GM18502 (cell line): Measurements from ENCODE around the gene DDX39B.
"Not testable (repeated sequence)": the region's sequence is repeated elsewhere in the genome, so short reads cannot be mapped to it uniquely, and the experiment has no call there.

ENCODE experiments used
- ATAC-seq: cut with Tn5 transposase; IDR thresholded peaks from one replicate; pipeline ENCODE4 v1.9.1; 2021; ENCODE audit warnings: mild to moderate bottlenecking; ENCODE audit not compliant: unreplicated experiment, poor library complexity

The DDX39B gene

GRCh38 chr6:31530659-31531058 lies 11.1 kb downstream of the DDX39B start:
- no peak for ATAC-seq

DNA sequence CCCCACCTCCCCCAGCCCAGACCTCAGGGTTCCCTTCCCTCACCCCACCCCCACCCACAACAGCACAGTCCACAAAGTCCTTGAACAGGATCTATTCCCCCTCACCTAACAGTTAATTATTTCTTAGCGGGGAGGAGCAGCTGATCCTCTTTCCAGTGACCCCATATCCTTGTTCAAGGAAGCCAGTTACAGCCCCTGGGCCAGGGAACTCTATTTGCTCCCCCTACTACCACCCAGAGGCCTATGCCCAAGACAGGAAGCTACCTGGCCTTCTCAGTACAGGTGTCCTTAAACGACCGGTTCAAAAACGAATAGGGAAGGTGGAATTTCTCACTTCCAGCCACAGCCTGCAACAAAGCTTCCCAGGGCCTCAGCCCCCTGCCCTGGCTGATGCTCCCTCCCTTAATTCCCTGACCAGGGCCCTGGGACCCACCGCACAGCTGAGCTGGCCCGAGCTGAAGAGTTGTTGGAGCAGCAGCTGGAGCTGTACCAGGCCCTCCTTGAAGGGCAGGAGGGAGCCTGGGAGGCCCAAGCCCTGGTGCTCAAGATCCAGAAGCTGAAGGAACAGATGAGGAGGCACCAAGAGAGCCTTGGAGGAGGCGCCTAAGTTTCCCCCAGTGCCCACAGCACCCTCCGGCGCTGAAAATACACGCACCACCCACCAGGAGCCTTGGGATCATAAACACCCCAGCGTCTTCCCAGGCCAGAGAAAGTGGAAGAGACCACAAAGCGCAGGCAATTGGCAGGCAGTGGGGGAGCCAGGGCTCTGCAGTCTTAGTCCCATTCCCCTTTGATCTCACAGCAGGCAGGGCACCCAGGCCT lies 12.3 kb downstream of the DDX39B start:
- ATAC-seq = no peak

DNA sequence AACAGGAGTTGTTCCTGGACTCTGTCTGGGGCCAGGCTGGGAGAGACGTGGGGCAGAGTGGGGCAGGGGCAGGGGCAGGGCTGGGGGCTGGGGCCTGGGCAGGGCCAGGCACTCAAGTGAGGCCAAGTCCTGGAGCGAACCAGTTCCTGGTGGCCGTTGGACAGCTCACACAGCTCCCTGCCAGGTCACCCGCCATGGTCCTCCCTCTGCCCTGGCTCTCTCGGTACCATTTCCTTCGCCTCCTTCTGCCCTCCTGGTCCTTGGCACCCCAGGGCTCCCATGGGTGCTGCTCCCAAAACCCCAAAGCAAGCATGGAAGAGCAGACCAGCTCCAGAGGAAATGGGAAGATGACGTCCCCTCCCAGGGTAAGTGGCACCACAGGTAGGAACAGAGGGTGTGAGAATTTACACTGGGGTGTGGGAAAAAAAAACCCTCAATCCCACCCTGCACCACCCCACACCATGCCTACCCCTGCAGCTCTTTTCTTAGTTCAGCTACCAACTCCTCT lies 12.9 kb downstream of the DDX39B start, which contains the start of gene MCCD1:
MCCD1 (plus strand) TSS at position 142 of the 508 bp plus-strand sequence; CDS start at position 195, 53 bp downstream.
- no peak for ATAC-seq

DNA sequence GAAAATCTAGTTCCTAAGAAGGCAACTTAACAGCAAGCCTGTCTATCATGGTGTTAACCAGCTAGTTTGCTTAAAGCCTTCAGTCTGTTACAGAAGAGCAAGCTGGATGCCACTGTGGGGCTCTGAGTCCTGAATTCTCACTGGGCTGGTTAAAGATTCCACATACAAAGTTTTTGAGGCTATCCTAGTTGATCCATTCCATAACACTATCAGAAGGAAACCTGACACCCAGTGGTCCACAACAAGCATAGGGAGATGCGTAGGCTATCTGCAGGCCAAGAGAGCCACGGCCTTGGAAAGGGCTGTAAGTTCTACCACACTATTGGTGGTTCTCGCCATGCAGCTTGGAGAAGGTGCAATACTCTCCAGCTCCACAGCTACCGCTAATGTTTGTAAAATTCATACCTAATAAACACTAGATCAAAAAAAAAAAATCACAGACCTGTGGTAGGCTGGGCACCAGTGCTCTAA lies 13.5 kb downstream of the DDX39B start:
- ATAC-seq = no peak

GRCh38 chr6:31525932-31526591 lies 15.7 kb downstream of the DDX39B start:
- ATAC-seq = no peak

DNA sequence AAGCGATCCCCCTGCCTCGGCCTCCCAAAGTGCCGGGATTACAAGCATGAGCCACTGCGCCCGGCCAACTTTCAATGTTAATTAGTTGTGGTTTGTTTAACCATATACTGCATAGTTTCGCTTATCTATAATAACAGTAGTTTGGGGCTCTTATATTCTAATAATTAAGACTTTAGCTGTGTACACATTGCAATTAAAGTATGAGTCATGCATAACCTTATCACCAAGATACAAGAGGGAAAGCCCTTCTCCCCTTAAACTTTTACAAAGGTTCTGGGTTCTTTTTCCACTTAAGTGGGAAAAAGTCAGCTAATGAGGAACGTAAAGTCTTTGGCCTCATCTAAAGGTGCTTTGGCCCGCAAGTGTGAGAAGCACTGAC lies 16.3 kb downstream of the DDX39B start:
- no peak for ATAC-seq

GRCh38 chr6:31521835-31522234 lies 20.0 kb downstream of the DDX39B start:
- no peak for ATAC-seq

DNA sequence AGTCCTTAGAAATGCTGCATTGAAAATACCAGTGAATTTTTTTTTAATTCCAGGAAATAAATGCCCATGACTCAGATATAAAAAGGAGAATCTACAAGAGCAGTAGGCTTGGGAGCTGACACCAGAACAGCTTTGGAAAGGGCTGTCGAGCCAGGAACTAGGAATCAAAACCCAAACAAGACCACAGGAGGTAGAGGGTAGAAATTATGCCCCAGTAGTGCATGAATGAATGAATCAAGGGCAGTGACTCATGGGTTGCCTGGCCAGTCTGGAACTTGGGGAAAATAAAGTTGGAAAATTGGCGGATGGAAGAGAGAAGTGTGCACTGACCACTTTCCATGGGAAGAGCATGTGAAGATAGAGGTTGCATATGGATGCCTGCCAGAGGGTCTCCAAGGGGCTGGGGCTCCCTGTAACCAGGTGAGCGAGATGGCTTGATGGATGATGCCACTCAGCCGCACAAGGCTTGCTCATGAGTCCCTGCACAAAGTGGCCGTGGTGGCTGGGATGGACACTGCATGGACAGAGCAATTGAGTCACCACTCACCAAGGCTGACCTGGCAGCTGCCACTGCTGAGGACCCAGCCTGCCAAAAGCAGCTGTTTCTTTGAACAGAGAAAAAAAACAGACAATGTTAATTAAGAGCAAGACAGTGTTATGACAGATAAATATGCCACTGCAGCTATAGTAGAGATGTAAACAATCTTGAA lies 28.2 kb downstream of the DDX39B start:
- no peak for ATAC-seq

- no peak for ATAC-seq
Measured at GRCh38 chr6:31510007-31510406, 31.8 kb downstream of the DDX39B start.

DNA sequence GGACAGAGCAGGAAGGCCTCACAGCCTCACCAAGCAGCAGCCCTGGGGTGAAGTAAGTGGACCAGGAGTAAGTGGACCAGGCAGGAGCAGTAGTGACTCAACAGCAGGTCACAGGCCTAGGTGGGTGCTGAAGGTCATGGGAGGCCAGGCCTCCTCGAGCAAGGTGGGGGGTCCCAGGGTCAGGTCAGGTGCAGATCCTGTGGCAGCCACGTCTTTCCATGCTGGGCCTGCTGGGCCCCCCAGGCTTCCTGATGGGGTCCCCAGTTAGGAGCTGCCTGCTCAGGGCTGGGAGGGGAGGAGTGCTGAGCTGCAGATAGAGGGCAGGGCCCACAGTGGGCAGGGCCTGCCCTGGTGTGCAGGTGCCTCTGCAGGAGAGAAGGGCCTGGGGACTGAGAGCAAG lies 32.8 kb downstream of the DDX39B start:
- not testable (repeated sequence) for ATAC-seq

DNA sequence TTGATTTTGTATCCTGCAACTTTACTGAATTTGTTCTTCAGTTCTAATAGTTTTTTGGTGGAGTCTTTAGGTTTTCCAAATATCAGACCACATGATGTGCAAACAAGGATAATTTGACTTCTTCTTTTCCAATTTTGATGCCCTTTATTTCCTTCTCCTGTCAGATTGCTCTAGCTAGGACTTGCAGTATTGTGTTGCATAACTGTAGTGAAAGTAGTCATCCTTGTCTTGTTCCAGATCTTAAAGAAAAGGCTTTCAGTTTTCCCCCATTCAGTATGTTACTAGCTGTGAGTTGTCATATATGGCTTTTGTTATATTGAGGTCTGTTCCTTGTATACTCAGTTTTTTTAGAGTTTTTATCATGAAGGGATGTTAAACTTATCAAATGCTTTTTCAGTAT lies 39.2 kb downstream of the DDX39B start:
- ATAC-seq = no peak

DNA sequence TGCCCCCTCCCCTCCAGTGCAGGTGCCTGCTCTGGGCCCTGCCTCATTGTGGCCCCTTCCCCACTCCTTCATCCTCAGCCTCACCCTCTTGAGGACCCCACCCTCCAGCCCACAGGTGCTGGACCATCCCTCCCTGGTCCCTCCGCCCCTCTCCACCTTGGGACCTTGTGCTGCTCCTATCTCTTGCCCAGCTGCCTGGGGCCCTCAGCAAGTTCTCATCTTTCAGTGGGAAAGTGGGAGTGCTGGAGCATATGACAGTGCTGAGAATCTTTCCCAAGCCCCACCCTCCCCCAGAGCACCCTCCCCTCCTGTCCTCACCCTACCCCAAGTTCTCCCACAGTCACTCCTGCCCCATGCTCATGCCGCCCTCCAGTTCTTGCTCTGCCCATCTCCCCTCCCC lies 42.2 kb downstream of the DDX39B start:
- ATAC-seq = not testable (repeated sequence)

GRCh38 chr6:31498748-31499147 lies 43.1 kb downstream of the DDX39B start:
- no peak for ATAC-seq

- ATAC-seq = peak; percentile 51
Measured at GRCh38 chr6:31497531-31498476, 44.0 kb downstream of the DDX39B start, which contains the start of gene MICB. MICB (plus strand) TSS chr6:31498145; CDS start chr6:31498194, 49 bp downstream.

DNA sequence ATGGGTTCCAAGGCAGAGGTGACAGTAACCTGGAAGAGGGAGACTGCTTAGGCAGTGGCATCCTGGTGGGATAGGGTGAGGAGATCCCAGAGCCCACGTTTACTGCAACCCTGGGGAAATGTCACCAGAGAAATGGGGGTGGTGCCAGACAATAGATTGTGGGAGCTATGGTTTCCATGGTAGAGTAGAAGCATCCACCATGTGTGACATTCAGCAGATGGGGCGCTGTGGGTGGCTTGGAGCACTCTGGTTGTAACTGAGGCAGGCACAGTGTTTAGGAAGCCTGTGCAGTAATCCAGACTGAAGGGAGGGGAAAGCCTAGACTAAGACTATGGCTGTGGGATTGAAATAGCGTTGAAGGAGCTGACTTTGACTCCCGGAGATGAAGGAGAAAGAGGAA lies 45.0 kb downstream of the DDX39B start:
- ATAC-seq = not testable (repeated sequence)

GRCh38 chr6:31495580-31495979 lies 46.2 kb downstream of the DDX39B start:
- ATAC-seq = no peak

- peak; percentile 39 for ATAC-seq
Measured at GRCh38 chr6:31493875-31494694, 47.7 kb downstream of the DDX39B start.

DNA sequence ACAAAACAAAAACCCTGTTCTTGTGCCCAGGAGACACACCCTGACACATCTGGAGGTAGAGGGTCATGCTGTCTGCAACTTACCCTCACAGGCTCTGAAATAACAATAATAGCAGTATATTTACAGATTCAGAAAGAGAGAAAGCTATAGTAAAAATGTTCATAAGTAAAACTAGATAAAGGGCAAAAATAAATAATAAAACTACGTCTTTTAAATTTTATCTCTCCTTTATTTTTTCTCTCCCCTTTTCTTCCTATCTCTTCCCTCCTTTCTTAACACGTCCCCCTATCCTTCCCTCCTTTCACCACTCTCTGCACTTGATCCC lies 48.3 kb downstream of the DDX39B start:
- ATAC-seq = not testable (repeated sequence)
